SW 1271 (cell line): ENCODE results near the gene DNAJC8.
A peak's percentile ranks its signal among the peaks of the same experiment; 100 is the strongest.

ENCODE experiments used
- DNase-seq, 2 experiments: peaks; one replicate each; lab custom pipeline; 2025; lab: John Stamatoyannopoulos, UW

The DNAJC8 gene, protein sequence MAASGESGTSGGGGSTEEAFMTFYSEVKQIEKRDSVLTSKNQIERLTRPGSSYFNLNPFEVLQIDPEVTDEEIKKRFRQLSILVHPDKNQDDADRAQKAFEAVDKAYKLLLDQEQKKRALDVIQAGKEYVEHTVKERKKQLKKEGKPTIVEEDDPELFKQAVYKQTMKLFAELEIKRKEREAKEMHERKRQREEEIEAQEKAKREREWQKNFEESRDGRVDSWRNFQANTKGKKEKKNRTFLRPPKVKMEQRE

DNA sequence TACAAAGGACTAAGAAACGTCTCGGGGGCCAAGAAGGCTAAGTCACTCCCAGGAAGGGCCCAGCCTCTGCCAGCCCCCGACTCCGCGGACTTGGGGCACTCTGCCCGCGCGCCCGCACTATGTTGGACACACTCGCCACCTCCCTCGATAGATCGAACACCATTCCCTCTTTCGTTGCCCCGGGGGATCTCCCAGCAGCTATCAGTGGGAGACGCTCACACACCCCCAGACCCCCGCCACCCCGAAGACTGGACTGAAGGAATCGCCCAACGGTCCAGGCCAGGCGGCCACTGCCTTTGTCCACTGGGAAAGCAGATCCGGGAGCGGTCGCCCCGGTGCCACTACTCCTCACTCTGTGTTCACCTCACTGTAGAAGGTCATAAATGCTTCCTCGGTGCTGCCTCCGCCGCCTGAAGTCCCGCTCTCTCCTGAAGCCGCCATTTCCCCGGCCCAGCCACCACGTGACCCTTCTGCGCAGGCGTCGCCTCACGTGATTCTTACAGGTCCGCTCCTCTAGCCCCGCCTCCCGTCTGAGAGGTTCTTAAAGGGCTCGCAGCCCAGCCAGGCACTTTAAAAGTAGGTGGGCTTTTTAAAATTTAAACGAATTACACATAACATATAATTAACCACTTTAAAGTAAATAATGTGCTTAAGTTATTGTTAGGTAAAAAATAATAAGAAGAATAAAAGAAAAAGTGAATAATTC, at the start of gene DNAJC8:
DNAJC8 (minus strand) TSS at position 472 of the 706 bp plus-strand sequence; CDS start at position 441, 31 bp downstream.
- peak; percentile 53 to 84 for DNase-seq

DNA sequence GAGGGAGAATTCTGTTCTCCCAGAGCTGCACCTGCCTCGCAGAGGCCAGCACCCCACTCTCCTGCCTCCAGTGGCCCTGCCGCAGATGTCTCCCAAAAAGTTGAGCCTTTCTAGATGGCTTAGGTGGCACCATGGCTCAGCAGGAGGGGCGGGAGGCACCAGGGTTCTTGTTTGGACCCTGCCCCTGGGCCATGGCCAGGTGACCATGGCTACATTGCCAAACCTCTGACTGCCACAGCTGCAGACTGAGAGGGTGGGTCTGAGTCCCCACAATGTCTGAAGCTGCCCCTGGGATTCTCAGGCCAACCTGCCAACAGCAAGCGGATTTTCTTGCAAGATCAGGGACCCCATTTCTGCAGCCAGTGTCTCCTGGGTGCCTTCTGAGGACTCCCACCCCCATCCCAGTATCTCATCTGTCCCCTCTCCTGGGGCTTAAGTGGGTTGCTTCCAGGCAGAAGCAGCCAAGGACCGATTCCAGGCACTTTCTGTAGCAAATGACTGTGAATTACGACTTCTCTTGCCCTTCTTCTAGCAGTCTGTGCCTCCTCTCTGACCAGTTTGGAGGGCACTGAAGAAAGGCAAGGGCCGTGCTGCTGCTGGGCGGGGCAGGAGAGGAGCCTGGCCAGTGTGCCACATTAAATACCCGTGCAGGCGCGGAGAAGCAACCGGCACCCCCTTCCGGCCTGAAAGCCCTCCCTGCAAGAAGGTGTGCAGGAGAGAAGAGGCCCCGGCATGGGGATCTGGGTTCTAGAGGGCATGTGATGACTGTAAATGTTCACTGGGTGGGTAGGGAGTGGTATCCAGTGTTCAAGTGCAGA, 49.0 kb upstream of the DNAJC8 start:
- no peak for DNase-seq

DNA sequence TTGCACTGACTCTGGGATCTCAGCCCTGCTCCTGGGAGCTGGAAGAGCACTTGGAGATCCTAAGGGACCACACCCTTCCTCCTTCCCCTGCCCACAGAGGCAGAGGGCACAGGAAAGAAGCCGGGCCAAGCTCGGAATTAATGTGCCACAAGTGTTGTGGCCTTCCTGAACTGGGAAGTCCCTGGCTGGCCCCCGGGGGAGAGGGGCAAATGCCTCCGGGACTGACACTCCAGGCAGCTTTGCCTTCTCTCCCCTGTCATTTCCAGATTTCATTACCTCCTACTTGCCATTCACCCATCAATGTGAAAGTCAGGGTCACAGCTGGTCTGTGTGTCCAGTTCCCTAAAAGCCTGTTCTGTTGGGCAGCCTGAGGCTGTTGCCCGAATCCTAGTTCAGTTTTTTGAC, 48.1 kb upstream of the DNAJC8 start:
- no peak for DNase-seq

DNA sequence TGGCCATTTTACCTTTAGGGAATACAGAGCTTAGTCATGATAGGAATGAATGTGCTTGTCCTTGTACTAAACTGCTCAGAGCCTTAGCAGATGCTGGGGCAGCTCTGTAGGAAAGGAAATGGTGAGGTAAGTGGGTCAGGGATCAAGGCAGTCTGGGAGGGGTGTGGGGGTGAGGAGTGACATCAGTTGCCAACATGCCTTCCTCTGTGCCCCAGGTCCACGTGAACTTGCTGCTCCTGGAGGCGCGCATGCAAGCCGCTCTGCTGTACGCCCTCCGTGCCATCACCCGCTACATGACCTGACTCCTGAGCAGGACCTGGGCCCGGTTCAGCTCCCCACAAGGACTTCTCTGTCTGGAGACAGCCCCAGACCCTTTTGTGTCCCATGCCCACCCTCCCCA, 47.7 kb upstream of the DNAJC8 start:
- DNase-seq, result no peak

DNA sequence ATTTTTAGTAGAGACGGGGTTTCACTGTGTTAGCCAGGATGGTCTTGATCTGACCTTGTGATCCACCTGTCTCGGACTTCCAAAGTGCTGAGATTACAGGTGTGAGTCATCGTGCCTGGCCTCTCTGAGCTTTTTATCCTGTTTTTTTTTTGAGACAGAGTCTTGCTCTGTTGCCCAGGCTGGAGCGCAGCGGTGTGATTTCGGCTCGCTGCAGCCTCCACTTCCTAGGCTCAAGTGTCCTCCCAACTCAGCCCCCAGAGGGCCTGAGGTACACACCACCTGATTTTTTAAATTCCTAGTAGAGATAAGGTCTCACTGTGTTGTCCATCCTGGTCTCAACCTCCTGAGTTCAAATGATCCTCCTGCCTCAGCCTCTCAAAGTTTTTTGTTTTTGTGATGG, 46.9 kb upstream of the DNAJC8 start:
- no peak for DNase-seq

DNA sequence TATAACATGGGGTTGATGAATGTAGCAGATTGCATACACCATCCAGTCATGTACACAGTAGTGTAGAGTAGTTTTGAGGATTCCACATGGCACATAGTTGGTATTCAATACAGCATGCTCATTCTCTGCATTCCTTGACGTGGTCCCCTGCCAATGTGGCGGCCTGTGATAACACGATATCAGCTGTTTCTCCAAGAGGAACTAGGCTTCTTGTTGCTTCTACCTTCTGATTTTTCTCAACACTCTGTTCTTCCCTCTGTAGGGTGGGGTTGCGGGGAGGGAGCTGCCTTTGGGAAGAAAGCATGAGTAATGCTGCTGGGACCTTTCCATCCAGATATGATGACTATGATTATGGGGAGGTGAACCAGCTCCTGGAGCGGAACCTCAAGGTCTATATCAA, 45.9 kb upstream of the DNAJC8 start:
- DNase-seq, result no peak

DNA sequence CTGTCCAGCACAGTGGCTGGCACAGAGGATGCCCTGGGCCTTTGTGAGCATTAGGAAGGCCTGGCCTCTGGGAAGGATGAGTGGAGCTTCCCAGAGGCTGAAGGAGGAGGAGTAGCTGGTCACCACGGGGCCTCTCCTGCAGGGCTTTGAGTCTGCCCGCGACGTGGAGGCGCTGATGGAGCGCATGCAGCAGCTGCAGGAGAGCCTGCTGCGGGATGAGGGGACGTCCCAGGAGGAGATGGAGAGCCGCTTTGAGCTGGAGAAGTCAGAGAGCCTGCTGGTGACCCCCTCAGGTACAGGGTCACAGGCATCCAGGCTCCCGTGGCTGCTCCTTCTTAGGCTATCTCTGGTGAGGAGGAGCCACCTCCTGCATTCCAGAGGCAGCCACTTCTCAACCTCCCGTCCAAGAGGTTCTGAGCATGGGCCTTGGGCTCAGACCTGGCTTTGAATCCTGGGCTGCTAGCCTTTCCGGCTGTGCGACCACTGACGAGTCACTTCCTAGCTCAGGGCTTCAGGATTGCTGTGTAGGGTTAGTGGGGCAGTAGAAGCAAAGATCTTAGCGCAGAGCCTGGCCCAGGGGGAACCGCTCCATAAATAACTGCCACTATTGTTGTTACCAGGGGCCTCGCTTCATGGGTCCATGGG, 40.5 kb upstream of the DNAJC8 start:
- no peak for DNase-seq

DNA sequence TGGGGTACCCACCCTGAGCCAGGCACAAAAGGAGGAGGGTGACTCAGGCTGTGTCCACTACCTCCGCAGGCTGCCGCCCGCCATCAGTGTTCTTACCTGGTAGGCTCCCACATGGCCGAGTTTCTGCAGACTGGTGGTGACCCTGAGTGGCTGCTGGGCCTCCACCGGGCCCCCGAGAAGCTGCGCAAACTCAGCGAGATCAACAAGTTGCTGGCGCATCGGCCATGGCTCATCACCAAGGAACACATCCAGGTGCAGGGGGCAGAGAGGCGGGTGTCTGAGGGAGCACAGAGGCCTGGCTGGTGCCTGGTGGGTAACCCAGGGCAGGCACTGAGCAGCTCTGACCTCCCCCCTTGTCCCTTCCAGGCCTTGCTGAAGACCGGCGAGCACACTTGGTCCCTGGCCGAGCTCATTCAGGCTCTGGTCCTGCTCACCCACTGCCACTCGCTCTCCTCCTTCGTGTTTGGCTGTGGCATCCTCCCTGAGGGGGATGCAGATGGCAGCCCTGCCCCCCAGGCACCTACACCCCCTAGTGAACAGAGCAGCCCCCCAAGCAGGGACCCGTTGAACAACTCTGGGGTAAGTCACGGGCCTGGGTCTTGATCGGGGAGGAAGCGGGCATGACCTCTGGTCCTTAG, 39.5 kb upstream of the DNAJC8 start:
- DNase-seq, result no peak

DNA sequence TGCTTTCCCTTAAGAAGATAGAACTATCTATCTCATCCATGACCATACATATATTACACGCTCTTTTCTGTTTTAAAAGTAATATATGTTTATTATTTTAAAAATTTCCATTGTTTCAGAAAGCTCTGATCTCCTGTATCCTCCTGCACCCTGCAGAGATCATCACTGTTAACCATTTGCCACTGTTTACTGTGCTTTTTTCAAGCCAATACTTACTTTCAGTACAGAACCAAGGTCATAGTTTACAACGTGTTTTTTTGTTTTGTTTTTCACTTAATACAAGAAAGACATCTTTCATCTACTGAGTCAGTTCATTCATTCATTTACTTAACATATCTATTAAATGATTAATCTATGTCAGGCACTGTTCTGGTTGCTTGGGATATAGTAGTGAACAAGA, 36.7 kb upstream of the DNAJC8 start:
- no peak for DNase-seq

DNA sequence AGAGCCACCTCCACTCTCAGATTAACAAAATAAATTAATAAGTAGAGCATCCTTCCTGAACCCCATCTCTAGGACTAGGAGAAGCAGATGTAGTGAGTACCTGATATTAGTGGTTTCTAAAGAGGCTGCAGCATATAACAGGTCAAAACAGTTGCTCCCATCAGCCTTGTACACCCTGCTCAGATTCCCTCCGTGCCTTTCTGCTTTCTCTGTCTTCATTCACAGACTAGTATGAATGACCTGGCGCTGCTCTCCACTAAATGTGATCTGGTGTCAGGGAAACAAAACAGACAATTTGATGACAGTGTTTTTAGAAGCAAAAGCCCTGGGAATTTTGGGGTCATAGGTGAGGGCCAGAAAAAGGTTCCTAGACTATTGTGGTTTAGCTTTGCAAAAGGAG, 34.8 kb upstream of the DNAJC8 start:
- DNase-seq, result no peak

DNA sequence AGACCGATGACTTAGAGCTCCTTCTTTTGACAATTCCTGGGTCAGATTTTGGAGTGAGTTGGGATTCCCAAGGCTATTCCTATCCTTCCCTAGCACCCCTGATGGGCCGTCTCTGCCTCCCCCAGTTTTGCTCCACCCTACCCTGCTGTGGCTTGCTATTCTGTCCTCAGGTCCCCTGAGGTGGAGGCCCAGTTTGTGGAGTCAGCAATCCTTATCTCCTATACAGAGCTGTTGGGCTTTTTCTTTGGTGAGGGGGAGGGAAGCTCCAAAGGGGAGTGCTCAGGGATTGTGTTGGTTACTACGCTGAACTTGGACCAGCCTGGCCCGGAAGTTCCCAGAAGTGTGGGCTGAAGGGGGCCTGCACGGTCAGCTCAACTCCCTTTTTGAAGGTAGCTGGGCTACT, 34.1 kb upstream of the DNAJC8 start:
- DNase-seq, result no peak

DNA sequence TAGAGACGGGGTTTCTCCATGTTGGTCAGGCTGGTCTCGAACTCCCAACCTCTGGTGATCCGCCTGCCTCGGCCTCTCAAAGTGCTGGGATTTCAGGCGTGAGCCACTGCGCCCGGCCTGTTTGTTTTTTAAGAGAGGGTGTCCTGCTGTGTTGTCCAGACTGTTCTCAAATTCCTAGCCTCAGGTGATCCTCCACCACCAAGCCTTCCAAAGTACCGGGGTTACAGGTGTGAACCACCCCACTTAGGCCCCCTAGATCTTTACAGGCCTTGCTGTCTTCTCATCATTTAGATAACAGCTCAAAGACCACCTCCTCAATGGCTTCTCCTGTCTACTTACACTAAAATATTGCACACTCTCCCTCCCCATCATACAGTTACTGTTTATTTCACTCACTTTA, 32.7 kb upstream of the DNAJC8 start:
- DNase-seq, result no peak

DNA sequence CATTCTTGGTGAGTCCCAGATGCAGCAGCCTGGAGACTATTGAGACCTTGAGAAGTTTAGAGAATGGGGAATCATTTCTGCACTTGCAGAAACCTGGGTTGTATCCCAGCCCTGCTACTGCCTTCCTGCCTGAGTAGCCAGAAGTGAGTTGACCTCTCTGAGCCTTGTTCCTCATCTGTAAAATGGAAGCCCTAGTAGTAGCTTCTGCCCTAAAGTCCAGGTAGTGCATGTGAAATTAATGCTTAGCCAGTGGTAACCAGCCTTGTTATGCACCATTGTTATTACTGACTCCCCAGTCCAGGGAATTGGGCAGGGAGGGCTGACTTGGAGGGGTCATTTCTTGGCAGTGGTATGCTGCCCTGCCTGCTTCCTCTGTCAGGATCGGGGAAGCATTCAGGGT, 32.1 kb upstream of the DNAJC8 start:
- DNase-seq, result no peak

DNA sequence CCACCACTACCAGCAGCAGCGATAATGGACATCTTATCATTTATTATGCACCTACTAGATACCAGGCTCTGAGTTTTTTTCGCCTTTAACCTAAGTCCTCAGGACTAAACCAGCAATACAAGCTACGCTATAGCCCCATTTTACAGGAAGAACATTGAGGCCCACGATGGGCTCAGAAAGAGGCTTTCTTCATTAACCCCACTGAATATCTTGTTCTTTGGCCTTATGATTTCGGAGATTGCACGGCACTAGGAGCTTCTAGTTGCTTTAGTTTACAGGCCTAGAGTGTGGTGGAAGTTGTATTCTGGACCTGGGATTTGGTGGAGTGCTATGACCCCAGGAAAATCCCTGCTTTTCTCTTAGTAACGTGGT, 28.0 kb upstream of the DNAJC8 start:
- no peak for DNase-seq

DNA sequence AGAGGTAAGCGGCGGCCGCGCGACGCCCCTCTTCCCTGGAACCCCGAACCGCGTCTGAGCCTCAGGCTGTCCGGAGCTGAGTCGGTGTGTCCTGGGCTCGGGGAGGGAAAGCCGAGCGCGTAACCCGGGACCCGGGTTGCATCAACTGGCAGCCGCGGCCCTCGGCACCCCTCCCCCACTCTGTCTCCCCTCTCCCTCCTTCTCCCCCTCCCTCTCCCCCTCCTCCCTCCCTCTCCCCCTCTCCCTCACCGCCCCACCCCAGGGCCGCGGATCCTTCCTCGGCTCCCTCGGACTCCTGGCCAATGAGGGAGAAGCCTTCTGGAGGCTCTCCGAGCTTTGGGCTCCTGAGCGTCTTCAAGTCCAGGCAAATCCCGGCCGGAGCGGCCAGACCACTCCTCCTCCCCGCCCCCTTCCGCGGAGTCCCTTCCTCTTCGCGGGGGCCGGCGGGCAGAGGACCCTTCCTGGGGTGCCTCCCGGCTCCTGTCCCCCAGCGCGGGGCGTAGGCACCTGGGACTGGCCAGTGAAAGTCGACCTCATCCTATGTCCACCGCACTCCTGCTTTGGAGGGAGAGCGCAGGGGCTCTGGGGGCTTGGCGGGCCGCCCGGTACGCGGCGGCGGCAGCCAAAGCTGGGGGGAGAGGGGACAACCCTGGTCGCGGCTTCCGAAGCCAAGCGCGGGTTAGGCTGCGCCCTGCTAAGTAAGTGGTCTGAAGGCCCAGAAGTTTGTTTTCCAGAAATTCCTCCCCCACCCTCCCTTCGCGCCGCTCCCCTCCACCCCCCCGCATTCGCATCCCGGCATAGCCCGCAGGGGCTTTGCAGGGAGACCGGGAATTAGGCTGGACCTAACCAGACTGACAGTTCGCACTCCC, 27.3 kb upstream of the DNAJC8 start:
- peak; percentile 12 to 42 for DNase-seq

DNA sequence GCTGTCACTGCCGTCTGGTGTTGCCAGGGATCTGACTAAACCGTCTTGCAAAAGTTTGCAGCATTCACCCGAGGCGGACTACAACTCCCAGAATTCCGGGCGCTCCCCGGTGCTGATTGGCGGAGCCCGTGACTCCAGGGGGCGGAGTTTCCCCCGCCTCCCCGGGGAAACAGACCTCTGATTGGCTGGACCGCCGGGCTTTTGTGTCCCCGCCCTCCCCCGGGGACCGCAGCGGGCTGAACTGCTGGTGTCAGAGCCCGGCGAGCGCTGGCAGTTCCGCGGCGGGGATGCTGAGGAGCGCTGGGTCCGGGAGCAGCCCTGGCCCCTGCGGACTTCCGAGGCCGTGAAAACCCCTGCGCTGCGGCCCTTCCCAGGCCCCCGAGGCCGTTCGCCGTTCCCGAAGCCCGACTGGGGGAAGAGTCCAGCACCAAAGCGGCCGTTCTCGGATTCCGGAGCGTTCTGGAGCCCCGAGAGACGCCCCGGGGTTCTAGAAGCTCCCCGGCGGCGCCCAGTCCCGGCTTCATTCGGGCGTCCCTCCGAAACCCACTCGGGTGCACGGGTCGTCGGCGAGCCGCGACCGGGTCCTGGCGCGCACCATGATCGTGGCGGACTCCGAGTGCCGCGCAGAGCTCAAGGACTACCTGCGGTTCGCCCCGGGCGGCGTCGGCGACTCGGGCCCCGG, 26.6 kb upstream of the DNAJC8 start, which contains the start of gene SESN2:
SESN2 (plus strand) TSS at position 267 of the 682 bp plus-strand sequence; CDS start at position 597, 330 bp downstream.
- peak; percentile 90 to 92 for DNase-seq

DNA sequence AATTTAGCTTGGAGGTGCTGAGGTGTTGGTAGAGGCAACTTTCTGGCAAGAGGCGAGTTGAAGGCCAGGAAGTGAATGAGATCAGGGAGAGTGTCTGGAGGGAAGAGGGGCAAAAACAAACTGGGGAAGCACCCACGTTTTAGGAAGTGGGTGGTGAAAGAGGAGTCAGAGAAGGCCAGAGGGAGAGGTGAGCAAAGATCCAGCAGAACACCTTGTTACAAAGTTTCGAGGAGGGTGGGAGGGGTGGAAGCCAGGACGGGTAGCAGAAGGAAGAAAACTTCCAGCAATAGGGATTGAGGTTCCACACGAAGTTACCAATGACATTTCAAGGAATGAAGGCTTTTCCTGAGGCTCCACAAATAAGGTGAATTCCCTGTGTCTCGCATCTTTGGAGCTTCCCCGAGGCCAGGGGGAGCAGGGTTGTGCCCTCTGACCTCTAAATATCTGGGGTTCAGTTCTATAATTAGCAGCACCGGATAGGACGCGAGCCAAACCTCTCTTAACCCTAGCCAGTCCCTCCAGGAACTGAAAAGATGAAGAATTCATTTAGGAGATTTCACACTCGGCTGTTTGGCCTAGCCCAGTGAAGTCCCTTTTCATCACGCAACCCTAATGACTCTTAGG, 25.9 kb upstream of the DNAJC8 start:
- DNase-seq, result no peak

DNA sequence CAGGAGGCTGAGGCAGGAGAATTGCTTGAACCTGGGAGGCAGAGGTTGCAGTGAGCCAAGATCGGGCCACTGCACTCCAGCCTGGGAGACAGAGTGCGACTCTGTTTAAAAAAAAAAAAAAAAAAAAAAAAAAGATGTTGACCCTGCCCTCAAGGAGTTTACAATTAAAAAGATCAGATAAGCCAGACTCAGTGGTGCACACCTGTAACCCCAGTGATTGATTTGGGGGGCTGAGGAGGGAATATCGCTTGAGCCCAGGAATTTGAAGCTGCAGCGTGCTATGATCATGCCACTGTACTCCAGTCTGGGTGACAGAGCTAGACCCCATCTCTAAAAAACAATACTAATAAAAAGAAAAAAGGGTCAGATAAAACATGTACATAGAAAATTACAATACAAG, 24.9 kb upstream of the DNAJC8 start:
- no peak for DNase-seq

DNA sequence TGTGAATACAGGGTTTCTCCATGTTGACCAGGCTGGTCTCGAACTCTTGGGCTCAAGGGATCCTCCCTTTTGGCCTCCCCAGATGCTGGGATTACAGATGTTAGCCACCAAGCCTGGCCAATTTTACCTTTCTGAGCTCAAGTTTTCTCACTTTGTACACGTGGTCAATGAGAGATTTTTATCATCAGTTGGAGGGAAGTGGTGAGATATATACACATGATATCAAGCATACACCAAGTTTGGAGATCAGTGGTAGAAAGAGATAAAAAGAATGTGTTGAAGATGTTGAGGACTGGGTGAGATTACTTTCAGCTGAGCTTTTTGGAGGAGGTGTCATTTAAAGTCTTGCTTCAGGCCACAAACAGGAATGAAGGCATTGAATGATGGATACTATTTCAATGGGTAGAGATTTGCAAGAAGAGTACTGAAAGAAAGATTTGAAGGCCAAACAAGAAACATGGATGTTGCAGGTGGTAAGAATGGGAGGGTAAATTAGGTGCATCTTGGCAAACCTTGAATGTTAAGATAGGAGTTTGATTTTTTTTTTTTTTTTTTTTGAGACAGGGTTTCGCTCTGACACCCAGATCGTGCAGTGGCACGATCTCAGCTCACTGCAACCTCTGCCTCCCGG, 23.5 kb upstream of the DNAJC8 start:
- DNase-seq, result no peak
